Keratinocyte (primary cell): ENCODE measurements around the gene EPHB2. TPM values are rescaled to one million over a fixed set of nuclear protein-coding genes. Genes with fewer than 3 reads are reported as not detected.

Experiments
- DNase-seq: peaks from one replicate; pipeline ENCODE4 v3.0.0-alpha.2; 2011; ENCODE audit warnings: low read depth, missing footprints, low spot score
- FAIRE-seq: peaks from 2 replicates; lab custom pipeline; 2011; peaks lifted over from hg19 to GRCh38; lab: Jason Lieb, UNC
- H2AFZ ChIP-seq: 2 replicates; pipeline ENCODE4 v1.6.0; 2012; ENCODE audit warnings: low read length, control low read depth, inconsistent platforms; ENCODE audit not compliant: control insufficient read depth
- H3K27ac ChIP-seq: 2 replicates; pipeline ENCODE4 v1.5.1; 2011; ENCODE audit warnings: low read length; ENCODE audit not compliant: control insufficient read depth, insufficient read depth
- H3K27me3 ChIP-seq: 3 replicates; pipeline ENCODE4 v1.6.0; 2011; ENCODE audit warnings: low read length; ENCODE audit not compliant: control insufficient read depth, insufficient read depth; ENCODE audit errors: extremely low read depth
- H3K36me3 ChIP-seq, 2 experiments: 2 replicates in 1 of 2; 3 replicates in 1 of 2; pipeline ENCODE4 v1.5.1; 2011; ENCODE audit warnings: low read length in 2 of 2, mild to moderate bottlenecking in 1 of 2; ENCODE audit not compliant: control insufficient read depth in 2 of 2, insufficient read depth in 2 of 2; ENCODE audit errors: extremely low read depth in 1 of 2
- H3K4me1 ChIP-seq: 3 replicates; pipeline ENCODE4 v1.5.1; 2011; ENCODE audit warnings: low read length; ENCODE audit not compliant: control insufficient read depth, insufficient read depth; ENCODE audit errors: extremely low read depth
- H3K4me2 ChIP-seq: 3 replicates; pipeline ENCODE4 v1.6.0; 2011; ENCODE audit warnings: low read depth, low read length; ENCODE audit not compliant: control insufficient read depth, insufficient read depth; ENCODE audit errors: extremely low read depth
- H3K4me3 ChIP-seq, 3 experiments: fragments of 200-600 bp in 1 of 3; sonication (generic) in 1 of 3; 2 replicates in 2 of 3; 3 replicates in 1 of 3; pipeline ENCODE4 v1.5.1; 2011 to 2016; ENCODE audit warnings: low read length in 3 of 3, mild to moderate bottlenecking in 3 of 3, control low read depth in 2 of 3, inconsistent platforms in 1 of 3, low read depth in 1 of 3, mixed read lengths in 1 of 3, mixed run types in 1 of 3, moderate library complexity in 1 of 3; ENCODE audit not compliant: control insufficient read depth in 2 of 3, insufficient read depth in 2 of 3; ENCODE audit errors: extremely low read depth in 1 of 3
- H3K79me2 ChIP-seq: 2 replicates; pipeline ENCODE4 v1.6.0; 2012; ENCODE audit warnings: low read length; ENCODE audit not compliant: control insufficient read depth, insufficient read depth
- H3K9ac ChIP-seq: 3 replicates; pipeline ENCODE4 v1.6.0; 2011; ENCODE audit warnings: low read length; ENCODE audit not compliant: control insufficient read depth, insufficient read depth; ENCODE audit errors: extremely low read depth
- H3K9me1 ChIP-seq: 3 replicates; pipeline ENCODE4 v1.6.0; 2011; ENCODE audit warnings: low read length; ENCODE audit not compliant: control insufficient read depth, insufficient read depth; ENCODE audit errors: extremely low read depth
- H3K9me3 ChIP-seq: 2 replicates; pipeline ENCODE4 v1.5.1; 2012; ENCODE audit warnings: low read depth, low read length; ENCODE audit not compliant: control insufficient read depth
- H4K20me1 ChIP-seq: 3 replicates; pipeline ENCODE4 v1.6.0; 2011; ENCODE audit warnings: low read length; ENCODE audit not compliant: control insufficient read depth, insufficient read depth; ENCODE audit errors: extremely low read depth
- CTCF ChIP-seq, 3 experiments: IDR thresholded peaks in 1 of 3; conservative IDR thresholded peaks in 1 of 3; optimal IDR thresholded peaks in 1 of 3; 2 replicates in 2 of 3; 3 replicates in 1 of 3; pipeline versions ENCODE3 to v1.5.1; 2011; ENCODE audit warnings: low read length in 3 of 3, mild to moderate bottlenecking in 3 of 3, moderate library complexity in 2 of 3, control low read depth in 1 of 3, inconsistent platforms in 1 of 3; ENCODE audit not compliant: insufficient read depth in 2 of 3; ENCODE audit errors: extremely low read depth in 1 of 3
- EZH2 ChIP-seq: IDR thresholded peaks from one replicate; pipeline ENCODE4 v1.6.1; 2012; ENCODE audit warnings: inconsistent platforms, mild to moderate bottlenecking, low read length, moderate library complexity
- dilution Hi-C: fragments of 300-500 bp; cut with MboI; formaldehyde crosslinking; loops from one replicate; pipeline ENCODE4 v1.7.0; 2020; ENCODE audit warnings: low sequenced_read_pairs; ENCODE audit not compliant: extremely low pct_ligation_motif_present
- polyA plus RNA-seq, 5 experiments: library from polyadenylated mRNA; depleted of rRNA in 3 of 5; stranded (reverse) in 3 of 5; stranded (forward) in 1 of 5; unstranded in 1 of 5; fragments of >200 nt; gene quantifications; 1 replicate in 1 of 5; 2 replicates in 3 of 5; 3 replicates in 1 of 5; pipeline versions ENCODE4 v1.2.1 to v1.2.3, GENCODE V29; 2011 to 2012; ENCODE audit warnings: missing spikeins in 2 of 5, low read depth in 1 of 5, low replicate concordance in 1 of 5

EPHB2 gene
- polyA plus RNA-seq, 1 donor (not counting 4 experiments of a cell fraction or from before 2014, with no cell fraction given) = 0.10 TPM

GRCh38 chr1:22777388-22778057 is 66.9 kb downstream of the EPHB2 start:
- dilution Hi-C loops = no loop called here
- H3K79me2 ChIP-seq = no peaks in the 10 kb centered on the region
- peaks cover 21% of the 10 kb centered on the region for H3K27me3 ChIP-seq

DNA sequence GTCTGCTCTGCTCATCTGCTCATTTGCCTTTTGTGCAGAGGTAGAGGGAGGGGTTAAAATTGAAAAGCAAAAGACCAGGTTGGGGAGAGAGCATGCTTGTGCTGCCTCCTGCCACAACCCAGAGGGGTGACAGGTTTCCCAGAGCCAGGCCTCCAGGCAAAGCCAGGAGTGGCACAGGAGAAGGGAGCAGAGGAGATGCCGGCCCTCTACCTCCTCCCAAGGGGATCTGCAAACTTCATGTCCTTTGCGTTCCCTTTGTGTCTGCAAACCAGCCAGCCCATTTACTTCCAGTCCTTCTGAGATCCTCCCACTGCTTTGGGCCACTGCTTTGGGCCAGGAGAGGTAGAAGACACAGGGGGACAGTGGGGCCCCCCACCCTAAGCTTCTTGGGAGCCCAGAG is 67.8 kb downstream of the EPHB2 start:
- no peak overlapping the region for H3K27ac ChIP-seq
- H4K20me1 ChIP-seq = no peaks in the 10 kb centered on the region
- H3K4me2 ChIP-seq = no peak overlapping the region
- H3K9me1 ChIP-seq = no peaks in the 10 kb centered on the region
- peaks cover 21% of the 10 kb centered on the region for H3K27me3 ChIP-seq
- TF ChIP-seq CTCF (optimal IDR thresholded peaks at IDR 0.05 in 1 of 3, IDR thresholded peaks at IDR 0.05 in 1 of 3, conservative IDR thresholded peaks at IDR 0.05 in 1 of 3; ENCODE audit: extremely low read depth in 1 of 3, insufficient read depth in 2 of 3, low read length in 3 of 3) = no peak
- no peak for TF ChIP-seq EZH2
- FAIRE-seq = no peak
- H3K4me3 ChIP-seq = no peak overlapping the region
- H3K4me1 ChIP-seq = no peaks in the 10 kb centered on the region
- DNase-seq = no peak
- no peaks in the 10 kb centered on the region for H3K36me3 ChIP-seq
- no peak overlapping the region for H2AFZ ChIP-seq
- no peaks in the 10 kb centered on the region for H3K9me3 ChIP-seq
- no peak overlapping the region for H3K9ac ChIP-seq
- no peaks in the 10 kb centered on the region for H3K79me2 ChIP-seq
- dilution Hi-C loops = no loop called here

More at GRCh38 chr1:22777388-22778057, 66.9 kb downstream of the EPHB2 start:
- no peaks in the 10 kb centered on the region for H4K20me1 ChIP-seq
- H3K4me1 ChIP-seq = no peaks in the 10 kb centered on the region
- no peaks in the 10 kb centered on the region for H3K9me3 ChIP-seq
- no peak overlapping the region for H3K4me3 ChIP-seq
- DNase-seq = no peak
- H2AFZ ChIP-seq = no peak overlapping the region
- no peak for FAIRE-seq
- no peak overlapping the region for H3K9ac ChIP-seq
- no peak overlapping the region for H3K4me2 ChIP-seq
- H3K27ac ChIP-seq = no peak overlapping the region
- no peaks in the 10 kb centered on the region for H3K36me3 ChIP-seq
- no peaks in the 10 kb centered on the region for H3K9me1 ChIP-seq
- no peak for TF ChIP-seq EZH2
- TF ChIP-seq CTCF (optimal IDR thresholded peaks at IDR 0.05 in 1 of 3, IDR thresholded peaks at IDR 0.05 in 1 of 3, conservative IDR thresholded peaks at IDR 0.05 in 1 of 3; ENCODE audit: extremely low read depth in 1 of 3, insufficient read depth in 2 of 3, low read length in 3 of 3) = no peak
